DOHH2 (cell line): Measurements from ENCODE around the gene CDK4.

Experiments
- EZH2phosphoT487 ChIP-seq: fragments of 200-600 bp; sonication (generic); IDR thresholded peaks from 2 replicates; pipeline ENCODE4 v1.6.1; 2017; ENCODE audit warnings: borderline replicate concordance, mild to moderate bottlenecking, antibody characterized with exemption, low read length, moderate library complexity, mixed read lengths
- TF ChIP-seq, protein P1 (sequence below): fragments of 200-600 bp; sonication (generic); IDR thresholded peaks from one replicate; pipeline ENCODE4 v1.5.1; 2014; ENCODE audit warnings: antibody characterized with exemption, mild to moderate bottlenecking, low read depth, low read length; ENCODE audit not compliant: poor library complexity, severe bottlenecking

GRCh38 chr12:57761391-57761998 is 9.4 kb upstream of the CDK4 start:
- TF ChIP-seq, protein P1, sequence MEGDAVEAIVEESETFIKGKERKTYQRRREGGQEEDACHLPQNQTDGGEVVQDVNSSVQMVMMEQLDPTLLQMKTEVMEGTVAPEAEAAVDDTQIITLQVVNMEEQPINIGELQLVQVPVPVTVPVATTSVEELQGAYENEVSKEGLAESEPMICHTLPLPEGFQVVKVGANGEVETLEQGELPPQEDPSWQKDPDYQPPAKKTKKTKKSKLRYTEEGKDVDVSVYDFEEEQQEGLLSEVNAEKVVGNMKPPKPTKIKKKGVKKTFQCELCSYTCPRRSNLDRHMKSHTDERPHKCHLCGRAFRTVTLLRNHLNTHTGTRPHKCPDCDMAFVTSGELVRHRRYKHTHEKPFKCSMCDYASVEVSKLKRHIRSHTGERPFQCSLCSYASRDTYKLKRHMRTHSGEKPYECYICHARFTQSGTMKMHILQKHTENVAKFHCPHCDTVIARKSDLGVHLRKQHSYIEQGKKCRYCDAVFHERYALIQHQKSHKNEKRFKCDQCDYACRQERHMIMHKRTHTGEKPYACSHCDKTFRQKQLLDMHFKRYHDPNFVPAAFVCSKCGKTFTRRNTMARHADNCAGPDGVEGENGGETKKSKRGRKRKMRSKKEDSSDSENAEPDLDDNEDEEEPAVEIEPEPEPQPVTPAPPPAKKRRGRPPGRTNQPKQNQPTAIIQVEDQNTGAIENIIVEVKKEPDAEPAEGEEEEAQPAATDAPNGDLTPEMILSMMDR = no peak
- TF ChIP-seq EZH2phosphoT487 = no peak
